Gastrocnemius medialis (tissue), 4 donors: ENCODE measurements around the gene PKP1. TPM values are rescaled to one million over a fixed set of nuclear protein-coding genes. Genes with fewer than 3 reads are reported as not detected.

Experiments used
- ATAC-seq, 2 donors: fragments of 150-250 bp; one replicate each; pipeline ENCODE4 v1.9.1; 2016
- DNase-seq, 2 donors: peaks; one replicate each; pipeline ENCODE4 v3.0.0-alpha.2; 2019
- H3K27ac ChIP-seq, 4 donors: fragments of 200-600 bp; sonication (generic); 1 replicate in 1 of 4; 2 replicates in 3 of 4; pipeline ENCODE4 v1.5.1; 2016 to 2018; ENCODE audit warnings: mild to moderate bottlenecking in 2 of 4, moderate library complexity in 1 of 4
- H3K27me3 ChIP-seq, 3 donors: fragments of 200-600 bp; sonication (generic) in 2 of 3; 1 replicate in 1 of 3; 2 replicates in 2 of 3; pipeline versions ENCODE4 v1.5.1 to v1.6.0; 2016 to 2019; ENCODE audit warnings: mild to moderate bottlenecking in 1 of 3, moderate library complexity in 1 of 3
- H3K36me3 ChIP-seq, 2 donors: fragments of 200-600 bp; sonication (generic) in 1 of 2; one replicate each; pipeline ENCODE4 v1.5.1; 2017 to 2018
- H3K4me1 ChIP-seq, 2 donors: fragments of 200-600 bp; sonication (generic) in 1 of 2; one replicate each; pipeline ENCODE4 v1.5.1; 2016 to 2017; ENCODE audit warnings: mild to moderate bottlenecking in 2 of 2
- H3K4me3 ChIP-seq, 4 donors: fragments of 200-600 bp; sonication (generic) in 3 of 4; 1 replicate in 1 of 4; 2 replicates in 3 of 4; pipeline ENCODE4 v1.5.1; 2016 to 2019; ENCODE audit warnings: mild to moderate bottlenecking in 2 of 4
- H3K9me3 ChIP-seq, 3 donors: fragments of 200-600 bp; sonication (generic) in 2 of 3; 1 replicate in 1 of 3; 2 replicates in 2 of 3; pipeline ENCODE4 v1.5.1; 2016 to 2019
- POLR2A ChIP-seq, 2 donors: fragments of 450-650 bp; IDR thresholded peaks; one replicate each; pipeline ENCODE4 v1.6.1; 2017; ENCODE audit warnings: antibody characterized with exemption in 2 of 2, mild to moderate bottlenecking in 2 of 2, moderate library complexity in 2 of 2
- in situ Hi-C, 4 donors: fragments of 200-750 bp; cut with MboI; loops; one replicate each; pipeline versions ENCODE4 v1.15.0 to v1.8.0; 2017; ENCODE audit warnings: low sequenced_read_pairs in 4 of 4
- intact Hi-C: fragments of 100-400 bp; cut with DNase I; formaldehyde crosslinking; loops from one replicate; pipeline ENCODE4 v1.15.1; 2023; ENCODE audit warnings: low total_unique reads
- total RNA-seq, 4 donors: library from RNA; depleted of rRNA; stranded (reverse); fragments of >200 nt; gene quantifications; one replicate each; pipeline versions ENCODE4 v1.1.0 to v1.2.3, GENCODE V29; 2016
- TF ChIP-seq, protein P1 (sequence below), 5 experiments: fragments of 450-650 bp in 3 of 5; fragments of 200-600 bp in 2 of 5; sonication (generic) in 2 of 5; IDR thresholded peaks in 4 of 5; conservative IDR thresholded peaks in 1 of 5; 1 replicate in 4 of 5; 2 replicates in 1 of 5; pipeline ENCODE4 v1.5.1; 2016 to 2019; ENCODE audit warnings: antibody characterized with exemption in 5 of 5, mild to moderate bottlenecking in 3 of 5, moderate library complexity in 3 of 5

PKP1 gene
- total RNA-seq, 4 donors from 2014 or later = 0.71 to 4.5 (median 1.2) TPM

- no peaks in the 10 kb centered on the region for H3K4me1 ChIP-seq
- in situ Hi-C loops = loop anchor here in 1 of 4 donors (25.0 kb wide), 1 partner anchor 103 kb away; no protein-coding TSS in a partner anchor
- no peak overlapping the region for H3K4me3 ChIP-seq
- TF ChIP-seq POLR2A (IDR thresholded peaks at IDR 0.05) = no peak
- TF ChIP-seq, protein P1, sequence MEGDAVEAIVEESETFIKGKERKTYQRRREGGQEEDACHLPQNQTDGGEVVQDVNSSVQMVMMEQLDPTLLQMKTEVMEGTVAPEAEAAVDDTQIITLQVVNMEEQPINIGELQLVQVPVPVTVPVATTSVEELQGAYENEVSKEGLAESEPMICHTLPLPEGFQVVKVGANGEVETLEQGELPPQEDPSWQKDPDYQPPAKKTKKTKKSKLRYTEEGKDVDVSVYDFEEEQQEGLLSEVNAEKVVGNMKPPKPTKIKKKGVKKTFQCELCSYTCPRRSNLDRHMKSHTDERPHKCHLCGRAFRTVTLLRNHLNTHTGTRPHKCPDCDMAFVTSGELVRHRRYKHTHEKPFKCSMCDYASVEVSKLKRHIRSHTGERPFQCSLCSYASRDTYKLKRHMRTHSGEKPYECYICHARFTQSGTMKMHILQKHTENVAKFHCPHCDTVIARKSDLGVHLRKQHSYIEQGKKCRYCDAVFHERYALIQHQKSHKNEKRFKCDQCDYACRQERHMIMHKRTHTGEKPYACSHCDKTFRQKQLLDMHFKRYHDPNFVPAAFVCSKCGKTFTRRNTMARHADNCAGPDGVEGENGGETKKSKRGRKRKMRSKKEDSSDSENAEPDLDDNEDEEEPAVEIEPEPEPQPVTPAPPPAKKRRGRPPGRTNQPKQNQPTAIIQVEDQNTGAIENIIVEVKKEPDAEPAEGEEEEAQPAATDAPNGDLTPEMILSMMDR (IDR thresholded peaks at IDR 0.05 in 4 of 5, conservative IDR thresholded peaks at IDR 0.05 in 1 of 5) = no peak
- no peaks in the 10 kb centered on the region for H3K9me3 ChIP-seq
- intact Hi-C loops = no loop called here
- DNase-seq (no peak), ATAC-seq (no peak)
- no peak overlapping the region for H3K27ac ChIP-seq
- H3K36me3 ChIP-seq = no peaks in the 10 kb centered on the region
- H3K27me3 ChIP-seq = no peaks in the 10 kb centered on the region
These were observed 81.9 kb downstream of the PKP1 start for GRCh38 chr1:201365251-201365650.

- no peaks in the 10 kb centered on the region for H3K36me3 ChIP-seq
- no peaks in the 10 kb centered on the region for H3K27me3 ChIP-seq
- in situ Hi-C loops = loop anchor here in 1 of 4 donors (25.0 kb wide), 1 partner anchor 104 kb away; no protein-coding TSS in a partner anchor
These were observed 83.4 kb downstream of the PKP1 start for GRCh38 chr1:201366696-201367095.

GRCh38 chr1:201369209-201369608 is 85.9 kb downstream of the PKP1 start:
- ATAC-seq (no peak), DNase-seq (no peak)
- H3K27me3 ChIP-seq = no peaks in the 10 kb centered on the region
- TF ChIP-seq, protein P1 (IDR thresholded peaks at IDR 0.05 in 4 of 5, conservative IDR thresholded peaks at IDR 0.05 in 1 of 5) = no peak
- no peak for TF ChIP-seq POLR2A (IDR thresholded peaks at IDR 0.05)
- H3K27ac ChIP-seq = no peak overlapping the region
- no peaks in the 10 kb centered on the region for H3K9me3 ChIP-seq
- H3K4me1 ChIP-seq = peaks cover 0 to 1% of the 10 kb centered on the region in 2 donors
- in situ Hi-C loops = loop anchor here in 1 of 4 donors (25.0 kb wide), 1 partner anchor 107 kb away; no protein-coding TSS in a partner anchor
- intact Hi-C loops = no loop called here
- no peak overlapping the region for H3K4me3 ChIP-seq
- H3K36me3 ChIP-seq = no peaks in the 10 kb centered on the region

More at GRCh38 chr1:201366696-201367095, 83.4 kb downstream of the PKP1 start:
- Histone ChIP-seq H3K27ac (no peak overlapping the region), H3K9me3 (no peaks in the 10 kb centered on the region), H3K4me1 (no peaks in the 10 kb centered on the region), H3K4me3 (no peak overlapping the region)
- intact Hi-C loops = no loop called here
- DNase-seq = no peak
- no peak for TF ChIP-seq POLR2A (IDR thresholded peaks at IDR 0.05)
- TF ChIP-seq, protein P1 (IDR thresholded peaks at IDR 0.05 in 4 of 5, conservative IDR thresholded peaks at IDR 0.05 in 1 of 5) = no peak
- no peak for ATAC-seq

DNA sequence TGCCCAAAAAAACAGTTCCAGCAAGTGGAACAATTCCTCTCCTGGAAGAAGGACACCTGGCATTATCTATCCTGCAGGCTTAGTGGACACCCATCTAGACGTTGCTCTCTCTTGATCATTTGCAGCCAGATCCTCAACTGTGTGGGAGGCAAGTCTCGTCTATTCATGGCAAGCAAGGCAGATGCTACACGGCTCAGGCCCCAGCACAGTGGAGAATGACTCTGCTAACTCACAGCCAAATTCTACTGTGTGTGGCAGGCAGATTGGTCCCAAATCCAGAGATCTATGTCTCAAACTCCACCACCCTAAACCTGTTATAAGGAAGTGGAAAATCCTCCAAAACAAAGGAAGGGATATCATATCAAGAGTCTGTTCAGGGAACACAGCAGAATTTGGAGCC is 87.2 kb downstream of the PKP1 start:
- intact Hi-C loops (no loop called here), in situ Hi-C loops (loop anchor here in 1 of 4 donors (25.0 kb wide), 1 partner anchor 108 kb away; no protein-coding TSS in a partner anchor)
- Histone ChIP-seq H3K9me3 (no peaks in the 10 kb centered on the region), H3K4me1 (peaks cover 0 to 4% of the 10 kb centered on the region in 2 donors), H3K27me3 (no peaks in the 10 kb centered on the region), H3K27ac (no peak overlapping the region), H3K4me3 (no peak overlapping the region), H3K36me3 (no peaks in the 10 kb centered on the region)
- no peak for DNase-seq
- TF ChIP-seq POLR2A (IDR thresholded peaks at IDR 0.05) = no peak
- TF ChIP-seq, protein P1 (IDR thresholded peaks at IDR 0.05 in 4 of 5, conservative IDR thresholded peaks at IDR 0.05 in 1 of 5) = no peak
- ATAC-seq = no peak

- Histone ChIP-seq H3K4me1 (peaks cover 0 to 4% of the 10 kb centered on the region in 2 donors), H3K36me3 (no peaks in the 10 kb centered on the region), H3K9me3 (no peaks in the 10 kb centered on the region), H3K27ac (no peak overlapping the region), H3K4me3 (no peak overlapping the region), H3K27me3 (no peaks in the 10 kb centered on the region)
- intact Hi-C loops = no loop called here
- no peak for TF ChIP-seq POLR2A (IDR thresholded peaks at IDR 0.05)
- TF ChIP-seq, protein P1 (IDR thresholded peaks at IDR 0.05 in 4 of 5, conservative IDR thresholded peaks at IDR 0.05 in 1 of 5) = no peak
- DNase-seq (no peak), ATAC-seq (no peak)
- in situ Hi-C loops = loop anchor here in 1 of 4 donors (25.0 kb wide), 1 partner anchor 109 kb away; no protein-coding TSS in a partner anchor
These were observed 88.0 kb downstream of the PKP1 start for GRCh38 chr1:201371276-201371675.
